K562 (cell line): ENCODE results near the gene ID1. TPM values are rescaled to one million over a fixed set of nuclear protein-coding genes. Genes with fewer than 3 reads are reported as not detected.

ENCODE experiments used
- ARHGAP35 ChIP-seq: fragments of 450-650 bp; IDR thresholded peaks from 2 replicates; pipeline ENCODE4 v1.6.1; 2018; ENCODE audit not compliant: partially characterized antibody
- FOS ChIP-seq: IDR thresholded peaks from 3 replicates; pipeline ENCODE4 v1.6.1; 2011; ENCODE audit not compliant: insufficient read length; ENCODE audit errors: extremely low read depth
- KAT7 ChIP-seq: sonication (generic); formaldehyde crosslinking; IDR thresholded peaks from 2 replicates; pipeline ENCODE4 v1.8.0; 2022; ENCODE audit warnings: missing genetic modification reagents, mild to moderate bottlenecking, borderline replicate concordance
- NCOR1 ChIP-seq: fragments of 450-650 bp; IDR thresholded peaks from 2 replicates; pipeline ENCODE4 v1.6.1; 2016; ENCODE audit warnings: mild to moderate bottlenecking, moderate library complexity
- NUFIP1 ChIP-seq: fragments of 450-650 bp; IDR thresholded peaks from 2 replicates; pipeline ENCODE4 v1.6.1; 2018; ENCODE audit not compliant: partially characterized antibody
- polyA plus RNA-seq, 8 experiments: library from polyadenylated mRNA; depleted of rRNA in 4 of 8; stranded (reverse) in 5 of 8; unstranded in 3 of 8; fragments of >200 nt; fragmentation: Nextera tagmentation in 2 of 8; fragmentation: Illumina TruSeq in 1 of 8; extraction: Ambion mirVana in 2 of 8; extraction: Trizol in 1 of 8; gene quantifications; 2 replicates each; pipeline versions ENCODE4 v1.2.1 to v1.2.3, GENCODE V29; 2011 to 2014; ENCODE audit warnings: inconsistent platforms in 1 of 8, missing spikeins in 1 of 8
- total RNA-seq, 7 experiments: library from RNA; depleted of rRNA in 6 of 7; stranded (reverse); fragments of >200 nt in 6 of 7; fragmentation: Illumina TruSeq in 2 of 7; extraction: Trizol in 2 of 7; gene quantifications; 2 replicates each; pipeline versions ENCODE4 v1.2.1 to v1.2.3, GENCODE V29; 2011 to 2021; ENCODE audit warnings: low replicate concordance in 1 of 7
- TF ChIP-seq, protein P1 (sequence below), 2 experiments: fragments of 450-650 bp; formaldehyde crosslinking in 1 of 2; IDR thresholded peaks; 2 replicates each; pipeline versions ENCODE4 v1.4.0 to v1.6.1; 2014 to 2020; ENCODE audit warnings: mild to moderate bottlenecking in 2 of 2, borderline replicate concordance in 1 of 2, low read depth in 1 of 2
- TF ChIP-seq, protein P2 (sequence below): sonication (generic); formaldehyde crosslinking; IDR thresholded peaks from 2 replicates; pipeline ENCODE4 v1.5.0; 2020; ENCODE audit warnings: missing genetic modification reagents
- TF ChIP-seq, protein P3 (sequence below), 2 experiments: IDR thresholded peaks; 2 replicates each; pipeline ENCODE4 v1.6.1; 2011; ENCODE audit warnings: borderline replicate concordance in 1 of 2, control low read depth in 1 of 2, low read depth in 1 of 2, low read length in 1 of 2, mild to moderate bottlenecking in 1 of 2, mixed read lengths in 1 of 2, moderate library complexity in 1 of 2; ENCODE audit not compliant: insufficient read depth in 1 of 2, insufficient read length in 1 of 2, poor library complexity in 1 of 2, severe bottlenecking in 1 of 2; ENCODE audit errors: extremely low read depth in 1 of 2
- TF ChIP-seq, protein P4 (sequence below): fragments of 450-650 bp; IDR thresholded peaks from 2 replicates; pipeline ENCODE4 v1.6.1; 2016; ENCODE audit warnings: missing biosample characterization, missing genetic modification characterization
- TF ChIP-seq, protein P5 (sequence below): fragments of 450-650 bp; formaldehyde crosslinking; IDR thresholded peaks from 2 replicates; pipeline ENCODE4 v1.4.0; 2020; ENCODE audit warnings: mild to moderate bottlenecking, moderate library complexity

The ID1 gene
- total and polyA plus RNA-seq, 9 of the 15 experiments (the other 6 are each of a cell fraction or from before 2014, with no cell fraction given): 1.4 to 358 (median 65.0) TPM

DNA sequence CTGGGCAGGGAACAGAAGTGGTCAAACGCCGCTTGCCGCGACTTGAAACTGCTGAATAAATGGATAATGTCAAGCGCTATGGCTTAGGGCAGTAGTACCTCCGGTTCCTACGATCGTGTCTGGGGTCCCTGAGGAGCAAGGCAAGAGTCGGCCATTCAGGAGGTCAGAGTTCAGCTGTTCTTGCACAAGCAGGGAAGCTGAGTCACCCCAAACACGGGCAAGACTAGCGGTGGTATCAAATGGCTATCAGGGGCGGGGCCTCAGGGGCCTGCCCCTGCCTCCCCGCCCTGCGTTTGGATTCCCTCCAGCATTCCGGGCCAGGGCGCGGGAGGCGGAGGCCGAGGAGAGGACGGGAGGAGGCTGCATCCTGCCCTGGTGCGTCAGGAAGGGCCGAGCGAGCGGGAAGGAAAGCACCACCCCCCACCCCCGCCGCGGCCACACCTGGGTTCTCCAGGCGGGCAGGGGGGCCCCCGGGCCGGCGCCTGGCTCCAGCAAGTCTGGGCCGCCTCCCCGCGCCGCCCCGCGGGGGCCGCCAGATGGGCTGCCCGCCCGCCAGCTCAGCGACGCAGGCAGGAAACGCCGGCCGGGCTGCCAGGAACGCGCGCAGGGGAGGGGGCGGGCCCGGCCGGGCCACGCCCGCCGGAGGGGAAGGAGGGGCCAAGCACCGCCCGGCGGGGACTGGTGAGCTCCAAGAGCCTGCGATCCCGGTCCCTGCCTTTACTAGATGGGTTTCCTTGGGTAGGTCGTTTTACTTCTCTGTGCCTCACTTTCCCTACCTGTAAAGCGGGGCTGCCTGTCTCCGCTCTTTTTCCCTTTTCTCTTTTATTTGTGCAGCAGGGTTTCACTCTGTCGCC lies 32.2 kb upstream of the ID1 start (continued):
- TF ChIP-seq, protein P1, sequence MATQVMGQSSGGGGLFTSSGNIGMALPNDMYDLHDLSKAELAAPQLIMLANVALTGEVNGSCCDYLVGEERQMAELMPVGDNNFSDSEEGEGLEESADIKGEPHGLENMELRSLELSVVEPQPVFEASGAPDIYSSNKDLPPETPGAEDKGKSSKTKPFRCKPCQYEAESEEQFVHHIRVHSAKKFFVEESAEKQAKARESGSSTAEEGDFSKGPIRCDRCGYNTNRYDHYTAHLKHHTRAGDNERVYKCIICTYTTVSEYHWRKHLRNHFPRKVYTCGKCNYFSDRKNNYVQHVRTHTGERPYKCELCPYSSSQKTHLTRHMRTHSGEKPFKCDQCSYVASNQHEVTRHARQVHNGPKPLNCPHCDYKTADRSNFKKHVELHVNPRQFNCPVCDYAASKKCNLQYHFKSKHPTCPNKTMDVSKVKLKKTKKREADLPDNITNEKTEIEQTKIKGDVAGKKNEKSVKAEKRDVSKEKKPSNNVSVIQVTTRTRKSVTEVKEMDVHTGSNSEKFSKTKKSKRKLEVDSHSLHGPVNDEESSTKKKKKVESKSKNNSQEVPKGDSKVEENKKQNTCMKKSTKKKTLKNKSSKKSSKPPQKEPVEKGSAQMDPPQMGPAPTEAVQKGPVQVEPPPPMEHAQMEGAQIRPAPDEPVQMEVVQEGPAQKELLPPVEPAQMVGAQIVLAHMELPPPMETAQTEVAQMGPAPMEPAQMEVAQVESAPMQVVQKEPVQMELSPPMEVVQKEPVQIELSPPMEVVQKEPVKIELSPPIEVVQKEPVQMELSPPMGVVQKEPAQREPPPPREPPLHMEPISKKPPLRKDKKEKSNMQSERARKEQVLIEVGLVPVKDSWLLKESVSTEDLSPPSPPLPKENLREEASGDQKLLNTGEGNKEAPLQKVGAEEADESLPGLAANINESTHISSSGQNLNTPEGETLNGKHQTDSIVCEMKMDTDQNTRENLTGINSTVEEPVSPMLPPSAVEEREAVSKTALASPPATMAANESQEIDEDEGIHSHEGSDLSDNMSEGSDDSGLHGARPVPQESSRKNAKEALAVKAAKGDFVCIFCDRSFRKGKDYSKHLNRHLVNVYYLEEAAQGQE (IDR thresholded peaks at IDR 0.05; ENCODE audit: borderline replicate concordance): peak; percentile 95
- TF ChIP-seq, protein P1 (CRISPR knock-in tag; IDR thresholded peaks at IDR 0.05; ENCODE audit: low read depth): peak; percentile 80
- TF ChIP-seq, protein P2, sequence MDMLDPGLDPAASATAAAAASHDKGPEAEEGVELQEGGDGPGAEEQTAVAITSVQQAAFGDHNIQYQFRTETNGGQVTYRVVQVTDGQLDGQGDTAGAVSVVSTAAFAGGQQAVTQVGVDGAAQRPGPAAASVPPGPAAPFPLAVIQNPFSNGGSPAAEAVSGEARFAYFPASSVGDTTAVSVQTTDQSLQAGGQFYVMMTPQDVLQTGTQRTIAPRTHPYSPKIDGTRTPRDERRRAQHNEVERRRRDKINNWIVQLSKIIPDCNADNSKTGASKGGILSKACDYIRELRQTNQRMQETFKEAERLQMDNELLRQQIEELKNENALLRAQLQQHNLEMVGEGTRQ (CRISPR knock-in tag): no peak
- TF ChIP-seq, protein P3, sequence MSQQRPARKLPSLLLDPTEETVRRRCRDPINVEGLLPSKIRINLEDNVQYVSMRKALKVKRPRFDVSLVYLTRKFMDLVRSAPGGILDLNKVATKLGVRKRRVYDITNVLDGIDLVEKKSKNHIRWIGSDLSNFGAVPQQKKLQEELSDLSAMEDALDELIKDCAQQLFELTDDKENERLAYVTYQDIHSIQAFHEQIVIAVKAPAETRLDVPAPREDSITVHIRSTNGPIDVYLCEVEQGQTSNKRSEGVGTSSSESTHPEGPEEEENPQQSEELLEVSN (IDR thresholded peaks at IDR 0.05; ENCODE audit: borderline replicate concordance in 1 of 2, extremely low read depth in 1 of 2, insufficient read depth in 1 of 2, insufficient read length in 1 of 2, low read depth in 1 of 2, low read length in 1 of 2, poor library complexity in 1 of 2, severe bottlenecking in 1 of 2): peak; percentile 57 to 67
- TF ChIP-seq, protein P4, sequence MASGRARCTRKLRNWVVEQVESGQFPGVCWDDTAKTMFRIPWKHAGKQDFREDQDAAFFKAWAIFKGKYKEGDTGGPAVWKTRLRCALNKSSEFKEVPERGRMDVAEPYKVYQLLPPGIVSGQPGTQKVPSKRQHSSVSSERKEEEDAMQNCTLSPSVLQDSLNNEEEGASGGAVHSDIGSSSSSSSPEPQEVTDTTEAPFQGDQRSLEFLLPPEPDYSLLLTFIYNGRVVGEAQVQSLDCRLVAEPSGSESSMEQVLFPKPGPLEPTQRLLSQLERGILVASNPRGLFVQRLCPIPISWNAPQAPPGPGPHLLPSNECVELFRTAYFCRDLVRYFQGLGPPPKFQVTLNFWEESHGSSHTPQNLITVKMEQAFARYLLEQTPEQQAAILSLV (tag): peak; percentile 84
- TF ChIP-seq NCOR1: peak; percentile 72
- TF ChIP-seq KAT7: no peak
- TF ChIP-seq, protein P5, sequence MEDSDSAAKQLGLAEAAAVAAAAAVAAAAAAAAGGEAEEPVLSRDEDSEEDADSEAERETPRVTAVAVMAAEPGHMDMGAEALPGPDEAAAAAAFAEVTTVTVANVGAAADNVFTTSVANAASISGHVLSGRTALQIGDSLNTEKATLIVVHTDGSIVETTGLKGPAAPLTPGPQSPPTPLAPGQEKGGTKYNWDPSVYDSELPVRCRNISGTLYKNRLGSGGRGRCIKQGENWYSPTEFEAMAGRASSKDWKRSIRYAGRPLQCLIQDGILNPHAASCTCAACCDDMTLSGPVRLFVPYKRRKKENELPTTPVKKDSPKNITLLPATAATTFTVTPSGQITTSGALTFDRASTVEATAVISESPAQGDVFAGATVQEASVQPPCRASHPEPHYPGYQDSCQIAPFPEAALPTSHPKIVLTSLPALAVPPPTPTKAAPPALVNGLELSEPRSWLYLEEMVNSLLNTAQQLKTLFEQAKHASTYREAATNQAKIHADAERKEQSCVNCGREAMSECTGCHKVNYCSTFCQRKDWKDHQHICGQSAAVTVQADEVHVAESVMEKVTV (CRISPR knock-in tag): no peak
- peak; percentile 25 for TF ChIP-seq FOS
- no peak for TF ChIP-seq ARHGAP35
- TF ChIP-seq NUFIP1: peak; percentile 86
